K562 (cell line): ENCODE measurements around the gene TMCC1. TPM values are rescaled to one million over a fixed set of nuclear protein-coding genes. Genes with fewer than 3 reads are reported as not detected.

Experiments used
- ARID4B ChIP-seq: sonication (generic); formaldehyde crosslinking; IDR thresholded peaks from 2 replicates; pipeline ENCODE4 v1.8.0; 2022; ENCODE audit warnings: mild to moderate bottlenecking, missing genetic modification reagents
- BMI1 ChIP-seq: fragments of 150-350 bp; IDR thresholded peaks from 2 replicates; pipeline ENCODE4 v1.6.1; 2014; ENCODE audit warnings: low read length
- CREB3L1 ChIP-seq: fragments of 450-650 bp; IDR thresholded peaks from 2 replicates; pipeline ENCODE4 v1.6.1; 2014; ENCODE audit warnings: low read depth, mild to moderate bottlenecking, moderate library complexity, borderline replicate concordance
- DLX4 ChIP-seq: fragments of 250-450 bp; sonication (Bioruptor Pico); IDR thresholded peaks from 2 replicates; pipeline ENCODE4 v1.6.1; 2021; ENCODE audit warnings: mild to moderate bottlenecking
- ELK1 ChIP-seq: sonication (generic); formaldehyde crosslinking; IDR thresholded peaks from 2 replicates; pipeline ENCODE4 v1.8.1; 2022; ENCODE audit warnings: missing genetic modification reagents
- ETV5 ChIP-seq: sonication (generic); formaldehyde crosslinking; IDR thresholded peaks from 2 replicates; pipeline ENCODE4 v1.4.0; 2020; ENCODE audit warnings: low read depth, mild to moderate bottlenecking, missing genetic modification reagents
- KLF13 ChIP-seq: fragments of 450-650 bp; IDR thresholded peaks from 2 replicates; pipeline ENCODE4 v1.6.1; 2016; ENCODE audit warnings: missing genetic modification characterization, low read depth, mild to moderate bottlenecking, missing compliant biosample characterization, moderate library complexity, borderline replicate concordance
- LEF1 ChIP-seq: fragments of 450-650 bp; IDR thresholded peaks from 2 replicates; pipeline ENCODE4 v1.6.1; 2016; ENCODE audit warnings: mild to moderate bottlenecking
- RUNX1 ChIP-seq: sonication (generic); IDR thresholded peaks from 2 replicates; pipeline ENCODE4 v1.6.1; 2016; ENCODE audit warnings: antibody characterized with exemption, low read depth
- TRIM24 ChIP-seq, 2 experiments: fragments of 450-650 bp; IDR thresholded peaks; 2 replicates each; pipeline ENCODE4 v1.6.1; 2016
- ZBTB43 ChIP-seq: sonication (generic); formaldehyde crosslinking; IDR thresholded peaks from 2 replicates; pipeline ENCODE4 v1.8.0; 2023; ENCODE audit warnings: mild to moderate bottlenecking, missing genetic modification reagents
- ZBTB8A ChIP-seq: fragments of 450-650 bp; IDR thresholded peaks from 2 replicates; pipeline ENCODE4 v1.6.1; 2018; ENCODE audit warnings: mild to moderate bottlenecking, moderate library complexity; ENCODE audit not compliant: partially characterized antibody
- ZC3H8 ChIP-seq: fragments of 450-650 bp; IDR thresholded peaks from 2 replicates; pipeline ENCODE4 v1.6.1; 2017
- ZFPM2 ChIP-seq: fragments of 250-450 bp; sonication (Bioruptor Pico); IDR thresholded peaks from 2 replicates; pipeline ENCODE4 v1.5.1; 2022; ENCODE audit warnings: mild to moderate bottlenecking
- ZNF134 ChIP-seq: fragments of 250-450 bp; sonication (Bioruptor Pico); conservative IDR thresholded peaks from 2 replicates; pipeline ENCODE4 v1.4.0; 2020
- ZNF449 ChIP-seq: fragments of 250-450 bp; sonication (Bioruptor Pico); IDR thresholded peaks from 2 replicates; pipeline ENCODE4 v1.8.0; 2022; ENCODE audit warnings: moderate library complexity, mild to moderate bottlenecking, inconsistent platforms
- ZNF511 ChIP-seq: sonication (generic); formaldehyde crosslinking; IDR thresholded peaks from 2 replicates; pipeline ENCODE4 v1.8.0; 2022; ENCODE audit warnings: mild to moderate bottlenecking, missing genetic modification reagents
- ZNF668 ChIP-seq: fragments of 250-450 bp; sonication (Bioruptor Pico); IDR thresholded peaks from 2 replicates; pipeline ENCODE4 v1.8.0; 2022; ENCODE audit warnings: mild to moderate bottlenecking, inconsistent platforms
- polyA plus RNA-seq, 8 experiments: library from polyadenylated mRNA; depleted of rRNA in 4 of 8; stranded (reverse) in 5 of 8; unstranded in 3 of 8; fragments of >200 nt; fragmentation: Nextera tagmentation in 2 of 8; fragmentation: Illumina TruSeq in 1 of 8; extraction: Ambion mirVana in 2 of 8; extraction: Trizol in 1 of 8; gene quantifications; 2 replicates each; pipeline versions ENCODE4 v1.2.1 to v1.2.3, GENCODE V29; 2011 to 2014; ENCODE audit warnings: inconsistent platforms in 1 of 8, missing spikeins in 1 of 8
- total RNA-seq, 7 experiments: library from RNA; depleted of rRNA in 6 of 7; stranded (reverse); fragments of >200 nt in 6 of 7; fragmentation: Illumina TruSeq in 2 of 7; extraction: Trizol in 2 of 7; gene quantifications; 2 replicates each; pipeline versions ENCODE4 v1.2.1 to v1.2.3, GENCODE V29; 2011 to 2021; ENCODE audit warnings: low replicate concordance in 1 of 7

TMCC1 gene
- total and polyA plus RNA-seq, 9 of the 15 experiments (the other 6 are each of a cell fraction or from before 2014, with no cell fraction given) = 0.89 to 8.7 (median 4.0) TPM

GRCh38 chr3:129626744-129627349, 266.7 kb downstream of the TMCC1 start (continued):
- no peak for TF ChIP-seq ARID4B (CRISPR knock-in tag)
- TF ChIP-seq ZBTB8A = no peak
- no peak for TF ChIP-seq ZNF668
- no peak for TF ChIP-seq KLF13 (tag)
- TF ChIP-seq ZFPM2 = no peak
- TF ChIP-seq LEF1 = no peak
- peak; percentile 84; the same call in 1 of the 2 replicates for TF ChIP-seq ETV5 (CRISPR knock-in tag)
- TF ChIP-seq BMI1 = no peak
- TF ChIP-seq ZC3H8 = no peak
- TF ChIP-seq CREB3L1 = no peak
- TF ChIP-seq ZBTB43 (CRISPR knock-in tag) = no peak
- TF ChIP-seq RUNX1 = no peak
- no peak for TF ChIP-seq ZNF134 (CRISPR knock-in tag)
- TF ChIP-seq TRIM24 (IDR thresholded peaks at IDR 0.05) = peak in 1 of 2 experiments; percentile 74; a peak in 1 of 4 replicates
- TF ChIP-seq ZNF449 (CRISPR knock-in tag) = no peak
- TF ChIP-seq ZNF511 = no peak
- no peak for TF ChIP-seq ELK1
- TF ChIP-seq DLX4 = no peak
